ENCODE data around the gene ANO4.

ANO4 gene

DNA sequence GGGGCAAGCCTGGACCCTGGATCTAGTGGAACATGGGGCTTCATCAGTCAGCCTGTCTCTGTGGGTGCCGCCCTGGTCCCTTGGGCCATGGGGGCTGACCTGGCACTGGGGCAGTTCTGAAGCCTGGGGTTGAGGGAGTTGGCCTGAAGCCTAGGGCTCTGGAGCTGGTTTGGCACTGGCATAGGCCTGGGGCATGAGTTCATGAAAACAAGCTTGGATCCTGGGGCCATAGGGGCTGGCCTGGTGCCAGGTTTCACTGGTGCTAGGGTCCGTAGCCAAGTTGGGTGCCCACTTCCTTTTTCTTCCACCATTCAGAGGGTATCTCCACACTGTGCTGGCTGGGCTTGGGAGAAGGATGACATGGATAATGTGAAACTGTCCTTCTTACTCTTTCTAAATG, 26.6 kb upstream of the ANO4 start:
- no peak overlapping the region for H3K27ac ChIP-seq
- TF ChIP-seq ZFX (IDR thresholded peaks at IDR 0.05): no peak
- TF ChIP-seq, protein P1, sequence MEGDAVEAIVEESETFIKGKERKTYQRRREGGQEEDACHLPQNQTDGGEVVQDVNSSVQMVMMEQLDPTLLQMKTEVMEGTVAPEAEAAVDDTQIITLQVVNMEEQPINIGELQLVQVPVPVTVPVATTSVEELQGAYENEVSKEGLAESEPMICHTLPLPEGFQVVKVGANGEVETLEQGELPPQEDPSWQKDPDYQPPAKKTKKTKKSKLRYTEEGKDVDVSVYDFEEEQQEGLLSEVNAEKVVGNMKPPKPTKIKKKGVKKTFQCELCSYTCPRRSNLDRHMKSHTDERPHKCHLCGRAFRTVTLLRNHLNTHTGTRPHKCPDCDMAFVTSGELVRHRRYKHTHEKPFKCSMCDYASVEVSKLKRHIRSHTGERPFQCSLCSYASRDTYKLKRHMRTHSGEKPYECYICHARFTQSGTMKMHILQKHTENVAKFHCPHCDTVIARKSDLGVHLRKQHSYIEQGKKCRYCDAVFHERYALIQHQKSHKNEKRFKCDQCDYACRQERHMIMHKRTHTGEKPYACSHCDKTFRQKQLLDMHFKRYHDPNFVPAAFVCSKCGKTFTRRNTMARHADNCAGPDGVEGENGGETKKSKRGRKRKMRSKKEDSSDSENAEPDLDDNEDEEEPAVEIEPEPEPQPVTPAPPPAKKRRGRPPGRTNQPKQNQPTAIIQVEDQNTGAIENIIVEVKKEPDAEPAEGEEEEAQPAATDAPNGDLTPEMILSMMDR (conservative IDR thresholded peaks at IDR 0.05): no peak

GRCh38 chr12:100778967-100779590, 15.5 kb upstream of the ANO4 start:
- no peak for TF ChIP-seq ZFX (IDR thresholded peaks at IDR 0.05)
- TF ChIP-seq, protein P1 (conservative IDR thresholded peaks at IDR 0.05): no peak
- H3K27ac ChIP-seq: no peak overlapping the region

GRCh38 chr12:100789146-100789545, 5.4 kb upstream of the ANO4 start:
- no peak overlapping the region for H3K27ac ChIP-seq
- TF ChIP-seq ZFX (IDR thresholded peaks at IDR 0.05): no peak
- TF ChIP-seq, protein P1 (conservative IDR thresholded peaks at IDR 0.05): no peak

DNA sequence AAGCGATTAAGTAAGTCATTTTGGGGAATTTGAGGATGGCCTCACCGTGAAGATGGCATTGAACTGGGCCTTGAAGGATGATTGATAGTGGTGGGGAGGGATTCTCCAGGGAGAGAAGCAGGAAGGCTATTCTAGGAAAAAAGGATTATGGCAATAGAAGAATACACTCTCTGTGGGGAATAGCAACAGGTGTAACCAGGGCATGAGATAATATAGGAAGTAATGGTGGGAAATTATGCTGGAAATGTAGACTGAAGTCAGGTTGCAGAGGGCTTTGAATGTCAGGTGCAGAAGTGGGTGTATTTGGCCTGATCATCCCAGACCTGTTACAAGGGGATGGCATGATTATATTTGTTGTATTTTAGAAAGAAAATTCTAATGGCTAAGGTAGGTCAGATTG, 4.6 kb upstream of the ANO4 start:
- TF ChIP-seq, protein P1 (conservative IDR thresholded peaks at IDR 0.05): no peak
- TF ChIP-seq ZFX (IDR thresholded peaks at IDR 0.05): no peak
- H3K27ac ChIP-seq: no peak overlapping the region

GRCh38 chr12:100790552-100790951, 4.0 kb upstream of the ANO4 start:
- H3K27ac ChIP-seq: no peak overlapping the region
- TF ChIP-seq, protein P1 (conservative IDR thresholded peaks at IDR 0.05): no peak
- TF ChIP-seq ZFX (IDR thresholded peaks at IDR 0.05): no peak

DNA sequence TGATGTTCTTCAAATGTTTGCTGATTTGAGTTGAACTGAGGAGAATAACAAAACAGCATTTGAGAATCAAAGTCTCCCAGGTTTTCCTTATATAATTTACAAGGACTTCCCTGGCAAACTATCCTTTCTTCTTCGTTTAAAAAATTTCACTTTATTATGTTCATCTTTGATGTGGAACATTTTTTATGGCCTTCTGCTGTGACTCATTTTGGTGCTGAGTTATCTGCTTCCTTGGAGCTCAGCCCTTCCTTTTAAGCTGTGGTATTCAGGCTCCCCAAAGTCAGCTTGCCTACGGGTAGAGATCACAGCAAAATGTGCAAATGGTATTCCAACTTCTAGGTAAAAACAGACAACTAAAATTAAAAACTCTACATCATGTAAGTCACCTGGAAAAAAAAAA, 1.4 kb upstream of the ANO4 start:
- H3K27ac ChIP-seq: no peak overlapping the region
- TF ChIP-seq, protein P1 (conservative IDR thresholded peaks at IDR 0.05): no peak
- no peak for TF ChIP-seq ZFX (IDR thresholded peaks at IDR 0.05)

GRCh38 chr12:100795174-100795799, 711 bp downstream of the ANO4 start:
- no peak overlapping the region for H3K27ac ChIP-seq
- TF ChIP-seq, protein P1 (conservative IDR thresholded peaks at IDR 0.05): no peak
- TF ChIP-seq ZFX (IDR thresholded peaks at IDR 0.05): no peak
